Natural killer cell (primary cell): ENCODE measurements around the gene MICALL1. TPM values are rescaled to one million over a fixed set of nuclear protein-coding genes. Genes with fewer than 3 reads are reported as not detected.
A peak's percentile ranks its signal among the peaks of the same experiment; 100 is the strongest.

Experiments
- ATAC-seq, 3 donors: fragments of 150-1000 bp in 2 of 3; fragments of 200-7000 bp in 1 of 3; cut with Tn5 transposase; 1 replicate in 1 of 3; 2 replicates in 2 of 3; pipeline ENCODE4 v1.10.0; 2021; ENCODE audit warnings: mild to moderate bottlenecking in 2 of 3, moderate library complexity in 2 of 3
- DNase-seq, 2 donors: peaks; one replicate each; pipeline versions ENCODE4 v3.0.0 to v3.0.0-alpha.2; 2013 to 2021; ENCODE audit warnings: mixed read lengths in 1 of 2
- H3K27ac ChIP-seq: one replicate; pipeline ENCODE4 v1.5.1; 2013; ENCODE audit warnings: mild to moderate bottlenecking, low read length
- H3K27me3 ChIP-seq: one replicate; pipeline ENCODE4 v1.6.1; 2013; ENCODE audit warnings: low read length; ENCODE audit not compliant: control insufficient read depth, insufficient read depth
- H3K36me3 ChIP-seq: one replicate; pipeline ENCODE4 v1.6.1; 2013; ENCODE audit warnings: low read length; ENCODE audit not compliant: control insufficient read depth, insufficient read depth
- H3K4me1 ChIP-seq: one replicate; pipeline ENCODE4 v1.6.1; 2013; ENCODE audit warnings: low read length; ENCODE audit not compliant: control insufficient read depth, insufficient read depth
- H3K4me3 ChIP-seq: one replicate; pipeline ENCODE4 v1.5.1; 2013; ENCODE audit warnings: low read length
- H3K9me3 ChIP-seq: one replicate; pipeline ENCODE4 v1.6.1; 2013; ENCODE audit warnings: low read length; ENCODE audit not compliant: control insufficient read depth, insufficient read depth
- H3K27ac Mint-ChIP-seq, 2 donors: one replicate each; pipeline ENCODE4 v1.8.0; 2022; ENCODE audit warnings: mild to moderate bottlenecking in 2 of 2, mixed read lengths in 2 of 2, moderate library complexity in 1 of 2
- H3K27me3 Mint-ChIP-seq, 2 donors: one replicate each; pipeline ENCODE4 v1.8.0; 2022; ENCODE audit warnings: low read depth in 2 of 2, mixed read lengths in 2 of 2
- H3K36me3 Mint-ChIP-seq: one replicate; pipeline ENCODE4 v1.8.0; 2022; ENCODE audit warnings: mixed read lengths
- H3K4me1 Mint-ChIP-seq, 2 donors: one replicate each; pipeline ENCODE4 v1.8.0; 2022; ENCODE audit warnings: mixed read lengths in 2 of 2
- H3K4me3 Mint-ChIP-seq: one replicate; pipeline ENCODE4 v1.8.0; 2022; ENCODE audit warnings: mild to moderate bottlenecking, moderate library complexity, mixed read lengths
- H3K9me3 Mint-ChIP-seq, 2 donors: one replicate each; pipeline ENCODE4 v1.8.0; 2022; ENCODE audit warnings: mixed read lengths in 2 of 2
- CTCF ChIP-seq: fragments of 200-600 bp; IDR thresholded peaks from one replicate; pipeline ENCODE4 v1.8.0; 2022; ENCODE audit warnings: antibody characterized with exemption
- WGBS: methylation state at CpG from one replicate; pipeline ENCODE4 v1.1.7; 2013; ENCODE audit warnings: missing lambda C conversion rate; ENCODE audit not compliant: insufficient coverage; 5-methylcytosine and 5-hydroxymethylcytosine counted together
- intact Hi-C: fragments of 100-400 bp; cut with micrococcal nuclease; formaldehyde crosslinking; loops from one replicate; pipeline ENCODE4 v1.14.2; 2022
- total RNA-seq, 4 donors: library from RNA; stranded (reverse); fragments of 120-200 nt in 1 of 4; gene quantifications; one replicate each; pipeline versions ENCODE4 v1.2.3 to v1.2.4, GENCODE V29; 2013 to 2022

The MICALL1 gene
- total RNA-seq, 3 donors from 2014 or later (not counting 1 experiment from before 2014, with no cell fraction given), result 24.6 to 34.3 (median 32.4) TPM

GRCh38 chr22:37904572-37905533 is 1.2 kb upstream of the MICALL1 start:
- Mint-ChIP-seq H3K36me3 (no peaks in the 10 kb centered on the region), H3K4me3 (peak overlapping the region; percentile 84), H3K9me3 (no peaks in the 10 kb centered on the region), H3K27ac (peak overlapping the region; percentile 38 to 82), H3K4me1 (peaks cover 13 to 30% of the 10 kb centered on the region in 2 donors), H3K27me3 (no peaks in the 10 kb centered on the region)
- WGBS, result 94% methylated on average over 8 of the region's 10 CpGs
- Histone ChIP-seq H3K27ac (no peak overlapping the region), H3K9me3 (no peaks in the 10 kb centered on the region), H3K27me3 (no peaks in the 10 kb centered on the region), H3K36me3 (no peaks in the 10 kb centered on the region), H3K4me1 (peaks cover 20% of the 10 kb centered on the region), H3K4me3 (no peak overlapping the region)
- no peak for DNase-seq
- intact Hi-C loops, result no loop called here
- TF ChIP-seq CTCF, result no peak
- ATAC-seq, result no peak

- TF ChIP-seq CTCF, result no peak
- no peaks in the 10 kb centered on the region for H3K9me3 Mint-ChIP-seq
- Histone ChIP-seq H3K4me3 (peak overlapping the region; percentile 43), H3K9me3 (no peaks in the 10 kb centered on the region), H3K27ac (peak overlapping the region; percentile 16), H3K27me3 (no peaks in the 10 kb centered on the region), H3K4me1 (peaks cover 20% of the 10 kb centered on the region), H3K36me3 (no peaks in the 10 kb centered on the region)
- WGBS, result under 1% methylated on average over 75 of the region's 75 CpGs
- peaks cover 13 to 30% of the 10 kb centered on the region in 2 donors for H3K4me1 Mint-ChIP-seq
- no peaks in the 10 kb centered on the region for H3K36me3 Mint-ChIP-seq
- H3K4me3 Mint-ChIP-seq, result peak overlapping the region; percentile 84
- intact Hi-C loops, result no loop called here
- no peaks in the 10 kb centered on the region for H3K27me3 Mint-ChIP-seq
- ATAC-seq (peak; percentile 18 to 38 (median 28)), DNase-seq (peak; percentile 32 to 60)
- H3K27ac Mint-ChIP-seq, result peak overlapping the region; percentile 75 to 83
Observed at GRCh38 chr22:37906364-37907008, 389 bp downstream of the MICALL1 start.

- H3K4me3 ChIP-seq, result peak overlapping the region; percentile 43
- intact Hi-C loops, result no loop called here
- DNase-seq, result peak in 1 of 2 donors; percentile 19
Observed at GRCh38 chr22:37907036-37907954, 1.2 kb downstream of the MICALL1 start.

More at GRCh38 chr22:37907036-37907954, 1.2 kb downstream of the MICALL1 start:
- Mint-ChIP-seq H3K27me3 (no peaks in the 10 kb centered on the region), H3K27ac (peak overlapping the region; percentile 75 to 83), H3K36me3 (no peaks in the 10 kb centered on the region), H3K9me3 (no peaks in the 10 kb centered on the region), H3K4me3 (peak overlapping the region; percentile 84), H3K4me1 (peaks cover 13 to 38% of the 10 kb centered on the region in 2 donors)
- no peak for ATAC-seq
- peak overlapping the region; percentile 16 for H3K27ac ChIP-seq
- no peak for TF ChIP-seq CTCF
- H3K36me3 ChIP-seq, result peaks cover 3% of the 10 kb centered on the region
- WGBS, result 74% methylated on average over 19 of the region's 19 CpGs
- peaks cover 20% of the 10 kb centered on the region for H3K4me1 ChIP-seq
- no peaks in the 10 kb centered on the region for H3K9me3 ChIP-seq
- H3K27me3 ChIP-seq, result no peaks in the 10 kb centered on the region
